ENCODE measurements around the gene MLC1. TPM values are rescaled to one million over a fixed set of nuclear protein-coding genes. Genes with fewer than 3 reads are reported as not detected.

MLC1 gene
- total RNA-seq, 4 donors from 2014 or later, result under 0.01 to 0.70 TPM; not detected in 2

- H3K27ac ChIP-seq, result no peak overlapping the region
- H3K4me1 ChIP-seq, result no peaks in the 10 kb centered on the region
- peaks cover 0 to 47% (median 0%) of the 10 kb centered on the region in 4 donors for H3K27me3 ChIP-seq
- H3K36me3 ChIP-seq, result no peaks in the 10 kb centered on the region
- WGBS, 2 donors, result 75 to 85% methylated on average over 4 to 10 of the region's 11 CpGs
- no peaks in the 10 kb centered on the region for H3K9me3 ChIP-seq
- no peak overlapping the region for H3K4me3 ChIP-seq
- intact Hi-C loops (cut with DNase I), result no loop called here
- TF ChIP-seq CTCF (IDR thresholded peaks at IDR 0.05) (no peak), POLR2A (IDR thresholded peaks at IDR 0.05) (no peak)
- no peak for DNase-seq
Measured at GRCh38 chr22:50068096-50068495, 17.1 kb downstream of the MLC1 start.

GRCh38 chr22:50067244-50067643, 18.0 kb downstream of the MLC1 start:
- H3K9me3 ChIP-seq, result no peaks in the 10 kb centered on the region
- intact Hi-C loops (cut with DNase I), result no loop called here
- whole genome bisulfite sequencing, 2 donors, result 64 to 76% methylated on average over 2 to 6 of the region's 8 CpGs
- no peak for DNase-seq
- no peaks in the 10 kb centered on the region for H3K4me1 ChIP-seq
- H3K27me3 ChIP-seq, result peaks cover 0 to 47% (median 0%) of the 10 kb centered on the region in 4 donors
- TF ChIP-seq CTCF (IDR thresholded peaks at IDR 0.05), result no peak
- TF ChIP-seq POLR2A (IDR thresholded peaks at IDR 0.05), result no peak
- H3K4me3 ChIP-seq, result no peak overlapping the region
- no peaks in the 10 kb centered on the region for H3K36me3 ChIP-seq
- H3K27ac ChIP-seq, result no peak overlapping the region

- H3K4me1 ChIP-seq, result peaks cover 0 to 5% (median 0%) of the 10 kb centered on the region in 3 donors
- no peaks in the 10 kb centered on the region for H3K36me3 ChIP-seq
- H3K9me3 ChIP-seq, result no peaks in the 10 kb centered on the region
- TF ChIP-seq POLR2A (IDR thresholded peaks at IDR 0.05) (no peak), CTCF (IDR thresholded peaks at IDR 0.05) (no peak)
- DNase-seq, result no peak
- no peak overlapping the region for H3K27ac ChIP-seq
- 68 to 76% methylated on average over 8 of the region's 18 CpGs for WGBS, 2 donors
- no peak overlapping the region for H3K4me3 ChIP-seq
- H3K27me3 ChIP-seq, result peaks cover 0 to 55% (median 2%) of the 10 kb centered on the region in 4 donors
- intact Hi-C loops (cut with DNase I), result no loop called here
Measured at GRCh38 chr22:50064453-50064852, 20.8 kb downstream of the MLC1 start.

GRCh38 chr22:50063589-50064393, 21.4 kb downstream of the MLC1 start:
- Histone ChIP-seq H3K27ac (no peak overlapping the region), H3K4me1 (peaks cover 3 to 12% (median 5%) of the 10 kb centered on the region in 3 donors), H3K36me3 (no peaks in the 10 kb centered on the region), H3K9me3 (no peaks in the 10 kb centered on the region), H3K4me3 (no peak overlapping the region), H3K27me3 (peaks cover 2 to 62% (median 7%) of the 10 kb centered on the region in 4 donors)
- WGBS, 2 donors, result 69 to 86% methylated on average over 11 to 12 of the region's 23 CpGs
- intact Hi-C loops (cut with DNase I), result no loop called here
- no peak for TF ChIP-seq CTCF (IDR thresholded peaks at IDR 0.05)
- no peak for TF ChIP-seq POLR2A (IDR thresholded peaks at IDR 0.05)
- no peak for DNase-seq

- TF ChIP-seq POLR2A (IDR thresholded peaks at IDR 0.05) (no peak), CTCF (IDR thresholded peaks at IDR 0.05) (no peak)
- intact Hi-C loops (cut with DNase I), result no loop called here
- 80 to 92% methylated on average over 6 to 13 of the region's 19 CpGs for WGBS, 2 donors
- no peak overlapping the region for H3K27ac ChIP-seq
- no peaks in the 10 kb centered on the region for H3K9me3 ChIP-seq
- no peaks in the 10 kb centered on the region for H3K36me3 ChIP-seq
- H3K4me3 ChIP-seq, result no peak overlapping the region
- DNase-seq, result no peak
- H3K4me1 ChIP-seq, result peaks cover 7 to 18% (median 9%) of the 10 kb centered on the region in 3 donors
- H3K27me3 ChIP-seq, result peaks cover 8 to 73% (median 11%) of the 10 kb centered on the region in 4 donors
Measured at GRCh38 chr22:50062509-50063135, 22.6 kb downstream of the MLC1 start.

Measured in esophagus squamous epithelium (tissue), 5 donors.